Activated naive CD8-positive, alpha-beta T cell treated with anti-CD3 and anti-CD28 coated beads, Interleukin-2, amount 10 ng/mL, durations not matched to agents 7 days and 5 days (primary cell): ENCODE measurements around the gene TSPAN18. TPM values are rescaled to one million over a fixed set of nuclear protein-coding genes. Genes with fewer than 3 reads are reported as not detected.

Experiments used
- ATAC-seq: fragments of 150-1000 bp; cut with Tn5 transposase; one replicate; pipeline ENCODE4 v1.10.0; 2021; ENCODE audit warnings: low read depth, moderate library complexity
- POLR2A ChIA-PET: fragments of 350-600 bp; sonication (Branson Sonifier 250); formaldehyde crosslinking; loops from one replicate; lab custom pipeline; 2021; ENCODE audit warnings: antibody characterized with exemption; lab: Charles Lee
- DNase-seq: peaks from one replicate; pipeline ENCODE4 v3.0.0; 2021
- H3K27ac Mint-ChIP-seq: one replicate; pipeline ENCODE4 v1.8.0; 2022; ENCODE audit warnings: mild to moderate bottlenecking, mixed read lengths
- H3K27me3 Mint-ChIP-seq: one replicate; pipeline ENCODE4 v1.8.0; 2022; ENCODE audit warnings: mild to moderate bottlenecking, moderate library complexity, mixed read lengths
- H3K36me3 Mint-ChIP-seq: one replicate; pipeline ENCODE4 v1.8.0; 2021; ENCODE audit warnings: mild to moderate bottlenecking, mixed read lengths
- H3K4me1 Mint-ChIP-seq: one replicate; pipeline ENCODE4 v1.8.0; 2021; ENCODE audit warnings: mixed read lengths
- H3K4me3 Mint-ChIP-seq: one replicate; pipeline ENCODE4 v1.8.0; 2022; ENCODE audit warnings: mild to moderate bottlenecking, moderate library complexity, mixed read lengths
- H3K9me3 Mint-ChIP-seq: one replicate; pipeline ENCODE4 v1.8.0; 2021; ENCODE audit warnings: mixed read lengths
- total RNA-seq, 2 experiments: library from RNA; stranded (reverse); gene quantifications; one replicate each; pipeline ENCODE4 v1.2.3, GENCODE V29; 2021

TSPAN18 gene
- total RNA-seq, 2 experiments from 2014 or later: 4.9 to 5.2 TPM

DNA sequence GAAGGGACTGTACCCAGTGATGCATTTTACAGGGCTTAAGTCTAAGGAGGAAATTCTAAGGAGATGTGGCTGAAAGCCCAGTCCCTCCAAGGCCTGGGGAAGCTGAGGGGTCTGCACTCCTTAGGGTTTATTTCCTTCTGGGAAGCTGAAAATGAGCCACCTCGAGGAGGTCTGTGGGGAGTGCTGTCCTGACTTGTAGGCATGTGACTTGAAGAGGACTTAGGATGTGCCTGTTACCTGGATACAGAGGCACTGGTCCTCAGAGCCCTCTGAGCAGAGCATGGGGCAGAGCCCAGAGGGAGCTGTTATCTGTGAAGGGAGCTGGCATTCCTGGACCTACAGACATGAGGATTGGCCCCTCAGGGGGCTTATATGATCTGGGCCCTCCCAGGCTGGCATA lies 146.8 kb downstream of the TSPAN18 start:
- POLR2A ChIA-PET: no interaction called here
- H3K36me3 Mint-ChIP-seq: no peaks in the 10 kb centered on the region
- DNase-seq: no peak
- H3K9me3 Mint-ChIP-seq: no peaks in the 10 kb centered on the region
- H3K4me1 Mint-ChIP-seq: no peaks in the 10 kb centered on the region
- no peak for ATAC-seq
- peaks cover 8% of the 10 kb centered on the region for H3K27me3 Mint-ChIP-seq
- H3K4me3 Mint-ChIP-seq: no peak overlapping the region
- H3K27ac Mint-ChIP-seq: no peak overlapping the region

DNA sequence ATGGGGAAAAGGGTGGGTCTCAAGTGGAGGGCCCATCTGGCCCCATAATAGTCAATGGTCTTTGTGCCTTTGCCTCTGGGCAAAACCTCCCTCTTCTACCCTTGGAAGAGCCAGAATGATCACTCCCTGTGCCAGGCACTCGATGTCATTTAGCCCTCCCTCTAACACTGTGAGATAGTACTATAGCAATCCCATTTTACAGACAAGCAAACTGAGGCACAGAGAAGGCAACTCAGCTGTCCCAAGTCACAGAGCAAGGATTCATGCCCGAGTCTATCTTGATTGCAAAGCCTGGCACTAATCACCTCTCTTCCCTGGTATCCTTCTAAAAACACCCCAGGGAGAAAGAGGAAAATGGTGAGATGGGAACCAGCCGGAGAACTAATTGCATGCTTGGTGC lies 147.5 kb downstream of the TSPAN18 start:
- DNase-seq (no peak), ATAC-seq (no peak)
- Mint-ChIP-seq H3K27me3 (peaks cover 7% of the 10 kb centered on the region), H3K9me3 (no peaks in the 10 kb centered on the region), H3K4me3 (no peak overlapping the region), H3K4me1 (no peaks in the 10 kb centered on the region), H3K36me3 (no peaks in the 10 kb centered on the region), H3K27ac (no peak overlapping the region)
- POLR2A ChIA-PET: no interaction called here

DNA sequence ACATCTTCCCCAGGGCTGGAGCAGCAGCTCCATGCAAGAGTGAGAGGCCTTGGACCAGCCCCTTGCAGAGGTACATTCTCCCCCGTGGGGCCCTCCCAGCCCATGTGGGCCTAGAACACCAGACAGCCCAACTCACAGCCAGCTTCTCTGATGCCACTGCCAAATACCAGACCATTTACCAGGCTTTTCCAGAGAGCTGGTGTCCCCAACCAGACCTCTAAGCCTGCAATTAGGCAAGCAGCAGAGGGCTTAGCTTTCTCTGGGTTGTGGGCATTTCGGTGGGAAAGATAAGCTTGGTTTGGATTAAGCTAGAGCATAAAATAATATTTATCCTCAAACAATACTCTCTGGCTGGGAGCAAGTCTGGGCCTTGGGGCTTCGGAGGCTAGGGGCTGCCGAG lies 148.3 kb downstream of the TSPAN18 start:
- DNase-seq (no peak), ATAC-seq (no peak)
- no peak overlapping the region for H3K27ac Mint-ChIP-seq
- H3K9me3 Mint-ChIP-seq: no peaks in the 10 kb centered on the region
- H3K27me3 Mint-ChIP-seq: peaks cover 7% of the 10 kb centered on the region
- POLR2A ChIA-PET: no interaction called here
- no peak overlapping the region for H3K4me3 Mint-ChIP-seq
- no peaks in the 10 kb centered on the region for H3K36me3 Mint-ChIP-seq
- H3K4me1 Mint-ChIP-seq: no peaks in the 10 kb centered on the region

GRCh38 chr11:44876194-44876723 lies 149.5 kb downstream of the TSPAN18 start:
- no peaks in the 10 kb centered on the region for H3K36me3 Mint-ChIP-seq
- H3K27me3 Mint-ChIP-seq: peaks cover 6% of the 10 kb centered on the region
- POLR2A ChIA-PET: no interaction called here
- DNase-seq (no peak), ATAC-seq (no peak)
- no peak overlapping the region for H3K4me3 Mint-ChIP-seq
- no peak overlapping the region for H3K27ac Mint-ChIP-seq
- H3K9me3 Mint-ChIP-seq: no peaks in the 10 kb centered on the region
- no peaks in the 10 kb centered on the region for H3K4me1 Mint-ChIP-seq

DNA sequence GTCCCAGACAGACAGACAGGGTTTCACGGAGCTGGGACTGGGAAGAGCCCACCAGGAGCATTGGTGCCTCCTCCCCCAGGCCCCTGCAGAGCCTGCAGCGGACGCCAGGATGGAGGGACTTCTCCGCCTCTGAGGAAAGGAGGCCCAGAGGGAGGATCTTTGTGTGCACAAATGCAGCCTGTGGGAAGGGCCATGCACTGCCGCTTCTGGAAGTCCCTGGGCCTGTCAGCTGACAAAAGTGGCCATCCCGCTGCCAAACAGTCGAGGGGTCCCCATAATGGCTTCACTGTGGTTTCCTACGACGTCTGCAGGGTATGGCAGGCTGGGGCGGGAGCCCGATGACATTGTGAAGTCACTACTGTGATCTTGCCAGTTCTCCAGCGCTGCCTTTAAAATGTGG lies 150.1 kb downstream of the TSPAN18 start:
- H3K4me1 Mint-ChIP-seq: no peaks in the 10 kb centered on the region
- H3K27ac Mint-ChIP-seq: no peak overlapping the region
- POLR2A ChIA-PET: no interaction called here
- H3K9me3 Mint-ChIP-seq: no peaks in the 10 kb centered on the region
- no peaks in the 10 kb centered on the region for H3K36me3 Mint-ChIP-seq
- no peak overlapping the region for H3K4me3 Mint-ChIP-seq
- peaks cover 6% of the 10 kb centered on the region for H3K27me3 Mint-ChIP-seq
- ATAC-seq: no peak
- DNase-seq: no peak

- DNase-seq (no peak), ATAC-seq (no peak)
- Mint-ChIP-seq H3K4me1 (no peaks in the 10 kb centered on the region), H3K36me3 (no peaks in the 10 kb centered on the region), H3K9me3 (no peaks in the 10 kb centered on the region), H3K27me3 (peaks cover 4% of the 10 kb centered on the region), H3K4me3 (no peak overlapping the region), H3K27ac (no peak overlapping the region)
- POLR2A ChIA-PET: no interaction called here
Measured at GRCh38 chr11:44877571-44878497, 151.1 kb downstream of the TSPAN18 start.

- Mint-ChIP-seq H3K9me3 (no peaks in the 10 kb centered on the region), H3K27me3 (peaks cover 4% of the 10 kb centered on the region), H3K4me1 (no peaks in the 10 kb centered on the region), H3K27ac (no peak overlapping the region), H3K36me3 (no peaks in the 10 kb centered on the region), H3K4me3 (no peak overlapping the region)
- POLR2A ChIA-PET: no interaction called here
- ATAC-seq: no peak
- no peak for DNase-seq
Measured at GRCh38 chr11:44878711-44879110, 151.9 kb downstream of the TSPAN18 start.

DNA sequence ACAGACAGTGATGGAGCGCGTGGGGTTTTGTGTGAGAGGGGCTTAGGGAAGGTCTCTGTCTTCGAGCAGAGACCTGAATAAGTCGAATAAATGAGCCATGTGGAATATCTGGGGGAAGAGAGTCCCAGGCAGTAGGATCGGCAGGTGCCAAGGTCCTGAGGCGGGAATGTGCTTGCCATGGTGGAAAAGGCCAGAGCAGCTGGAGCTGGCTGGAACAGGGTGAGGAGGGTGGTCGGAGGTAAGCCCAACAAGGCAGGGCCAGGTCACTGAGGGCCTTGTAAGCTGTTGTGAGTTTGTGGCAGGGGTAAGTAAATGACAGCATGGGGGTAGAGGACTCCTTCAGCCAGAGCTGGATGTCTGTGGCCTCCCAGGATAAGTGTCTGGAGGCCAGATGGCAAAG lies 152.7 kb downstream of the TSPAN18 start:
- POLR2A ChIA-PET: no interaction called here
- no peaks in the 10 kb centered on the region for H3K4me1 Mint-ChIP-seq
- H3K4me3 Mint-ChIP-seq: no peak overlapping the region
- ATAC-seq: no peak
- DNase-seq: no peak
- no peak overlapping the region for H3K27ac Mint-ChIP-seq
- no peaks in the 10 kb centered on the region for H3K9me3 Mint-ChIP-seq
- no peaks in the 10 kb centered on the region for H3K36me3 Mint-ChIP-seq
- H3K27me3 Mint-ChIP-seq: peaks cover 4% of the 10 kb centered on the region

DNA sequence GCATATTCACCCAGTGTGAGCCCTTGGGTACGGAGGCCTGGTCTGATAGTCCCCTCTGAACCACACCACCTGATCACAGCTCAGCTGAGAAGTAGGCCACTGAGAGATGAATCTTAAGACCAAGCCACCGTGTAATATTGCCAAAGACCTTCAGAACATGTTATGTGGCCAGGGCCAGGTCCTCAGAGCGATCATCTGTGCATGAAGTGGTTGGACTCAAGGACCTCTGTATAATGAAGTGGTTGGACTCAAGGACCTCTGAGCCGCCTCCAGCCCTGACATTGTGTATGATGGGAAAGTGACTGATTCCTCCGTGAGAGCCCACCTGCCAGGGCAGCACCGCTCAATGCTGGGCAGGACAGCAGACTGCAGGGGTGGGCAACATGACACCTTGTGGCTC lies 153.7 kb downstream of the TSPAN18 start:
- no peak overlapping the region for H3K4me3 Mint-ChIP-seq
- no peak overlapping the region for H3K27ac Mint-ChIP-seq
- no peaks in the 10 kb centered on the region for H3K9me3 Mint-ChIP-seq
- POLR2A ChIA-PET: no interaction called here
- H3K4me1 Mint-ChIP-seq: no peaks in the 10 kb centered on the region
- no peaks in the 10 kb centered on the region for H3K36me3 Mint-ChIP-seq
- DNase-seq: no peak
- ATAC-seq: no peak
- peaks cover 4% of the 10 kb centered on the region for H3K27me3 Mint-ChIP-seq

GRCh38 chr11:44880953-44881352 lies 154.2 kb downstream of the TSPAN18 start:
- Mint-ChIP-seq H3K4me1 (no peaks in the 10 kb centered on the region), H3K9me3 (no peaks in the 10 kb centered on the region), H3K27me3 (peaks cover 2% of the 10 kb centered on the region), H3K4me3 (no peak overlapping the region), H3K36me3 (no peaks in the 10 kb centered on the region), H3K27ac (no peak overlapping the region)
- ATAC-seq (no peak), DNase-seq (no peak)
- POLR2A ChIA-PET: no interaction called here

GRCh38 chr11:44883277-44883676 lies 156.5 kb downstream of the TSPAN18 start:
- no peak overlapping the region for H3K4me3 Mint-ChIP-seq
- ATAC-seq (no peak), DNase-seq (no peak)
- H3K4me1 Mint-ChIP-seq: no peaks in the 10 kb centered on the region
- H3K27ac Mint-ChIP-seq: no peak overlapping the region
- H3K9me3 Mint-ChIP-seq: no peaks in the 10 kb centered on the region
- POLR2A ChIA-PET: interaction anchor here (0.6 kb wide), 1 partner anchor 1678 kb away, joined by 4 read pairs; no protein-coding TSS in a partner anchor
- H3K27me3 Mint-ChIP-seq: peaks cover 5% of the 10 kb centered on the region
- no peaks in the 10 kb centered on the region for H3K36me3 Mint-ChIP-seq

- no peak overlapping the region for H3K27ac Mint-ChIP-seq
- no peaks in the 10 kb centered on the region for H3K9me3 Mint-ChIP-seq
- DNase-seq: no peak
Measured at GRCh38 chr11:44884056-44884455, 157.3 kb downstream of the TSPAN18 start.

DNA sequence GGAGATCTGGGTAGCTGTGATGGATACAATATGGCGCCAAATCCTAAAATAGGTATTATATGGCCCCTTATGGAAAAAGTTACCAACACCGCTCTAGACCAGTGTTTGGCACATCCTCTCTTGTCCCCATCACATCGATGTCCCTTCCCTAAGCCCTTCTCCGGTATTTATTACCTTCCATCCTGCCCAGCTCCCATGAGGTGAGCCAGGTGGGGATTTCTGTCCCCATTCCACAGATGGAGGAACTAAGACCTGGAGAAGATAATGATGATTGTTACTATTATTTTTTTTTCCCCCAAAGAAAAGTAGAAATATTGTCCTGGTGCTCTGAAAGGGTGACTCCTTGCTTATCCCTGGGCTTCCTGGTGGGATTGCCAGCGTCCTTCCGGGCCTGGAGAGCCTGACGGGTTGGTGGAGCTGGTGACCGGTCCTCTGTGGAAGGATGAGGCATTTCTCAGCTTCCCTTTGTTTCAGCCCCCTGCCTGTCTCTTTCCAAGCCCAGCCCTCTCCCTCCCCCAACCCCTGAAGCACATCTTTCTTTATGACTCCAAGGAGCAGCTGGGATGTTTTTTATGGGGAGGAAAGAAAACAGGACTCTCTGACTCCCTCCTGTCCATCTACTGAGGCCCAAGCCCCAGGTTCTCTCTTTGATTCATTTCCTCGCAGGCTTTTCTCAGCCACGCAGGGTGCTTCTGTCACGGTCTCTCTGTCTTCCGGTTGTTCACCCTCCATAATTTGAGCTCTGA lies 158.5 kb downstream of the TSPAN18 start:
- H3K27me3 Mint-ChIP-seq: peaks cover 7% of the 10 kb centered on the region
- no peaks in the 10 kb centered on the region for H3K9me3 Mint-ChIP-seq
- ATAC-seq (no peak), DNase-seq (no peak)
- no peak overlapping the region for H3K4me3 Mint-ChIP-seq
- no peaks in the 10 kb centered on the region for H3K4me1 Mint-ChIP-seq
- H3K27ac Mint-ChIP-seq: no peak overlapping the region
- POLR2A ChIA-PET: no interaction called here
- H3K36me3 Mint-ChIP-seq: no peaks in the 10 kb centered on the region

More at GRCh38 chr11:44884056-44884455, 157.3 kb downstream of the TSPAN18 start:
- H3K27me3 Mint-ChIP-seq: peaks cover 7% of the 10 kb centered on the region
- H3K36me3 Mint-ChIP-seq: no peaks in the 10 kb centered on the region
- H3K4me1 Mint-ChIP-seq: no peaks in the 10 kb centered on the region
- POLR2A ChIA-PET: no interaction called here
- no peak overlapping the region for H3K4me3 Mint-ChIP-seq
- ATAC-seq: no peak
